GM10266 (cell line): ENCODE data around the gene TENT5C.

Experiments
- DNase-seq: peaks from one replicate; pipeline ENCODE4 v3.0.0; 2012; ENCODE audit errors: extremely low spot score
- TF ChIP-seq, protein P1 (sequence below): IDR thresholded peaks from 2 replicates; pipeline ENCODE4 v1.5.1; 2012; ENCODE audit warnings: mild to moderate bottlenecking, low read depth; ENCODE audit not compliant: control insufficient read depth, insufficient read depth; ENCODE audit errors: missing control alignments

The TENT5C gene

DNA sequence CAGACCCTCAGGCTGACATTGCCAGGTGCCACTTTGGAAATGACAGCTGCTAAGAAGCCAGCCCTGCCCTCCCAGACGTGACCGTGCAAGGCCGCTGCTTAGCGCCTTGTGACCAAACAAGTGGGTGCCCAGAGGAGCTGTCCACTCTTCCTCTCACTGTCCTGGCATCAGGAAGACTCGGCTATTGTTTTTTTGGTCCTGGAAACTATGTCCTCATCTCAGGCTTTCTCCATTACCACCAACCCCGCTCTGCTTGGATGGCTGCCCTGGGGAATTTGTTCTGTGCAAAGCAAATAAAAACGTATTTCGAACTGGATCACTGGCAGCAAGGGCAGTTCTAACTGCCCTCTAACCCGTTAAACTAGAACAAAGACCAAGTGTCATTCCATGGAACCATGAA lies 13.7 kb upstream of the TENT5C start:
- no peak for DNase-seq
- TF ChIP-seq, protein P1, sequence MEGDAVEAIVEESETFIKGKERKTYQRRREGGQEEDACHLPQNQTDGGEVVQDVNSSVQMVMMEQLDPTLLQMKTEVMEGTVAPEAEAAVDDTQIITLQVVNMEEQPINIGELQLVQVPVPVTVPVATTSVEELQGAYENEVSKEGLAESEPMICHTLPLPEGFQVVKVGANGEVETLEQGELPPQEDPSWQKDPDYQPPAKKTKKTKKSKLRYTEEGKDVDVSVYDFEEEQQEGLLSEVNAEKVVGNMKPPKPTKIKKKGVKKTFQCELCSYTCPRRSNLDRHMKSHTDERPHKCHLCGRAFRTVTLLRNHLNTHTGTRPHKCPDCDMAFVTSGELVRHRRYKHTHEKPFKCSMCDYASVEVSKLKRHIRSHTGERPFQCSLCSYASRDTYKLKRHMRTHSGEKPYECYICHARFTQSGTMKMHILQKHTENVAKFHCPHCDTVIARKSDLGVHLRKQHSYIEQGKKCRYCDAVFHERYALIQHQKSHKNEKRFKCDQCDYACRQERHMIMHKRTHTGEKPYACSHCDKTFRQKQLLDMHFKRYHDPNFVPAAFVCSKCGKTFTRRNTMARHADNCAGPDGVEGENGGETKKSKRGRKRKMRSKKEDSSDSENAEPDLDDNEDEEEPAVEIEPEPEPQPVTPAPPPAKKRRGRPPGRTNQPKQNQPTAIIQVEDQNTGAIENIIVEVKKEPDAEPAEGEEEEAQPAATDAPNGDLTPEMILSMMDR: no peak

DNA sequence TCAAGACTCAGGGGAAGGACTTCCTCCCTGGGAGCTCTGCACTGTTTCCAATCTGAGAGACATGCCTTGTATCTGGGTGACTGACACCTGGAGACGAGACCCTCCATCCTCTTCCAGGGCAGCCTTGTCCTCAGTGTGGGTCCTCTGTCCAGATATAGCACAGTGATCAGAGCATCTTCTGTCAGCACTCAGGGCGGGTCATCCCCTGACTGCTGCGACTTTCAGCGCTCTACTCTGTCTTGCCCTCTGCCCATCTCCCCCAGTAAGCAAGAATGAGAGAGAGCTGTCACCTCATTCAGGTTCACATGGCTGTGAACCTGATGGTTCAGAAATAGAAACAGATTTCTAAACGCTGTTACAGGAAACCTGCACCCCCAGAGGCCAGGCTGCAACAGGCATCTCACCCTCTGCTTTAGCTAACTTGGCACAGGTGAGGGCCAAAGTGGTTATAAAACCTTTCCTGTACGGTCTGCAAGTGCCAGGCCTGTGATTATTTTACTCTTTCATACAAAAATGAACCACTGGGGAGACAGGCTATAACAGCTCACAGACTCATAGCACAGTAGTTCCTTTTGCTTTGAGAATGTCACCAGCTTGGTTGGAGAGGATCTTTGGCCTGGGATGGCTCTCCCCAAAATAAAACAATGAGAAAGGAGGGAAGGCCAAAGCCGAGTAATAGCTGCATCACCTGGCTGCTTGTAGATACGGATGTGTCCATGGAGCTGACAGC lies 11.4 kb upstream of the TENT5C start:
- TF ChIP-seq, protein P1: no peak
- DNase-seq: no peak

DNA sequence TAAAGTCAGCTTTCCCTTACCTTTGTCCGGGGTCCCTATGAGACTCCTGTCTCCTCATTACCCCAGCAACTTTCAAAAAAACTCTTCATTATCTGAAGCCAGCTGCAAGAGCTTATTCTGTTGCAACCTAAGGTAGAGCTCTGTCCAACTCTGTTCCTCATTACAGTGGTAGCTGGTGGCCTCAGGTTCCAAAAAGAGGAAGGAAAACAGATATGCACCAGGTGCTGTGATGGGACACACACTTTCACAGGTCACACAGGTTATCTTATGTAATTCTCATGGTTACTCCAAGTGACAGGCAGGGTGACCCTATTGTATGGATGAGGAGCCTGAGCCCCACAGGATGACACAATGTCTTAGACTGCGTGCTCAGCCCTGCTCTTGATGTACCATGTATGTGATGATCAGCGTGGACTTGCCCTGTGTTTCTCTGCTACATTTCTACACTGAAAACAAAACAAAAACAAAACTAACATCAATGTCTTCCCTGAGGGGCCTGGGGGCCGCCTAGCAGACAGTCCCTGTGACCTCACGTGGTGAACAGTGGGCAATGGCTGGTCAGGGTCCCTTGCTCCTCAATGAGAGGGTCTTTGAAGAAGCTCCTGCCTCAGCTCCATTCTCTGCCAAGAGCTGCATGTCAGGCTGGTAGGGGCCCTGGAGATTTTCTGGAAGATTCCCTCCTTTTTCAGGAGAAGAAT lies 9.7 kb upstream of the TENT5C start:
- no peak for DNase-seq
- TF ChIP-seq, protein P1: no peak

DNA sequence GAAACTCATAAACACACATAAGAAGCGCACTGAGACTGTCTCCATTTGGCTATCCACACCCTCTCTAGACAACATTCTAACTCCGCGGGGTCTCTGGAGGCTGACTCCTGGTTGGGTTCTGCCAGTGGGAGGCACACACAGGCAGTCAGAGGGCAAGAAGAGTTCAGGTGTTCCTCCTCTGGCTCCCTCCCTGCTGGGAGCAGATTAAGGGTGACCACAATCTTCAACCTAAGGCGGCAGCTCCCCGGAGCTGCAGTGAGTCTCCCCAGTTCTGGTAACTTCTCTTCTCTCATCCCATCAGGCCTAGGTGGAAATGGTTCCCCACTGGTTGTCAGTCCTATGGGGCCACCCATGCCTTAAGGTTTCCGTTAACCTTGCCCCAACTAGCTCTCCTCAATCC lies 7.4 kb upstream of the TENT5C start:
- DNase-seq: no peak
- TF ChIP-seq, protein P1: no peak

DNA sequence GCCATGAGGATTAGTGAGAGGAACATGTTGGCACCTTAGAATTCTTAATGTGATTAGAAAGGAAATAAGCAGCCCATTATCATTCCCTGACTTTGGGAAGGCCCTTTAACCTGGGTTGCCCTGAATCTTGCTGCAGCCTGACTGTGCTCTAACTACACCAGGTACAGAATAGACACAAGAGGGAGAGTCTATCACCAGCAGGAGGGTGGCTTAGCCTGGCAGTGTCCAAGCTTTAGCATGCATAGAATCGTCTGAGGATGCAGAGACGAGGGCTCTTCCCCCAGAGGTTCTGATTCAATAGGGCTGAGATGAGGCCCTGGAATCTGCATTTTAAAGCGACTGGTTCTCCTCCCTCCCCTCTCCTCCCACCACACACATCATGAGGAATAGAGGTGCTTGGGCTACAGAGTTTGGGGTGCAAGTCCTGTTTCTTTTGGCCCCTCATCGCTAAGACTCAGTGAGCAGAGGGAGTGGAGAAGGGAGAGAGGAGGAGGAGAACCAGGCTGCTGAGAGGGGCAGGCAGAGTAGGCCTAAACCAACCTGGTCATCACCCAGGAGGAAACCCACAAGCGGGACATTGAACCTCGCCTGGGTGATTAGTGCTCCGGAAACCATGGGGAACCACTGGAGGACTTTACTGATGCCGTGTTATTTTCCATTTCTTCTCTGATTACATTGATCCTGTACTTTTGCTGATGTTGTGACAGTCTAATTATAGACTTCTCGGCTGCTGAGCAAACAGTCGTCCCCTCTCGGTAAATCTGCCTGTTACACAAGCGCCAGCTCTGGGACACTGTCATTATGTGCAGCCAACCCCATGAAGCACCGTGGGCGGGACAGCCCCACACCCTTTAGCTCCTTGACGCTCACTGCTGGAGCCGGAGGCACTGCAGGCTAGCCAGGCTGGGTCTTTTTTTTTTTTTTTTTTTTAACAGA lies 6.3 kb upstream of the TENT5C start:
- TF ChIP-seq, protein P1: no peak
- no peak for DNase-seq

DNA sequence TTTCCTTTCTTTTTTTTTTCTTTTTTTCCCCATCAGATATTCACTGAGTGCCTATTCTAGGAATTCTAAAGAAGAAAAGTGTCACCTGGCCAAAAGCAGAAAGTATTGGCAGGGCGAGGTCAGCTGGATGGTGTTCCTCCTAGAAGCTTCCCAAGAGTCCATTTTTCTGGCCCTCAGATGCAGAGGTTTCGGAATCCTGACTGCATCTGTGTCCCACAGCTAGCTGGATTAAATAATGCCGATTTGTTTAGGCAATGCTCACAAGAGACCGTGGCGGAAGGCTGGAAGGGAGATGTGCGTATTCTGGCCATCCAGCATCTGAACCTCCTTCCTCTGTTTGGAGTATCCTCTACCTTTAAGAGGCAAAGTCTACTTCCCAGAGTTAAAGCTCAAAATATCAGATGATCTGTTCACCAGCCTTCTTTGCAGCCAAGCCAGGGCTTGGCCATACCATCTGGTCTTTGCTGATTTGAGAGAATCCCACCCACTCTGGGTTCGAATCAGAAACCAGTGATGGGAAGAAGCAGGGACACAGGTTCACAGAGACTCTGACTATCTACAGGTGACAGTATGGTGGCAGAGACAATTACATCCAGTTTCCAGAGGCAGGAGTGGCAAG lies 5.4 kb upstream of the TENT5C start:
- no peak for DNase-seq
- TF ChIP-seq, protein P1: no peak
